22Rv1 (cell line): ENCODE results near the gene CFAP57.

ENCODE experiments used
- H3K27ac ChIP-seq: fragments of 450-650 bp; 2 replicates; pipeline ENCODE4 v1.5.1; 2017
- CTCF ChIP-seq: fragments of 450-650 bp; IDR thresholded peaks from 2 replicates; pipeline ENCODE4 v1.5.1; 2017; ENCODE audit warnings: mild to moderate bottlenecking
- ZFX ChIP-seq: fragments of 450-650 bp; IDR thresholded peaks from 2 replicates; pipeline ENCODE4 v1.6.1; 2017; ENCODE audit warnings: antibody characterized with exemption, borderline replicate concordance

CFAP57 gene

GRCh38 chr1:43253173-43253572, 81.0 kb downstream of the CFAP57 start:
- no peak for TF ChIP-seq ZFX
- no peak for TF ChIP-seq CTCF
- H3K27ac ChIP-seq, result no peak overlapping the region

GRCh38 chr1:43253876-43254275, 81.7 kb downstream of the CFAP57 start:
- TF ChIP-seq CTCF (no peak), ZFX (no peak)
- no peak overlapping the region for H3K27ac ChIP-seq

- no peak for TF ChIP-seq ZFX
- TF ChIP-seq CTCF, result no peak
- no peak overlapping the region for H3K27ac ChIP-seq
These were observed 83.5 kb downstream of the CFAP57 start for GRCh38 chr1:43255438-43256210.

- no peak for TF ChIP-seq ZFX
- TF ChIP-seq CTCF, result no peak
- H3K27ac ChIP-seq, result no peak overlapping the region
These were observed 84.8 kb downstream of the CFAP57 start for GRCh38 chr1:43256675-43257570.

GRCh38 chr1:43258370-43258769, 86.2 kb downstream of the CFAP57 start:
- TF ChIP-seq ZFX (no peak), CTCF (no peak)
- H3K27ac ChIP-seq, result no peak overlapping the region

- no peak overlapping the region for H3K27ac ChIP-seq
- TF ChIP-seq ZFX, result no peak
- no peak for TF ChIP-seq CTCF
These were observed 93.3 kb downstream of the CFAP57 start for GRCh38 chr1:43265431-43265830.

- TF ChIP-seq ZFX (no peak), CTCF (no peak)
- no peak overlapping the region for H3K27ac ChIP-seq
These were observed 94.8 kb downstream of the CFAP57 start for GRCh38 chr1:43266881-43267280.
